Activated T-cell treated with anti-CD3 and anti-CD28 coated beads for 48 hours (primary cell): ENCODE measurements around the gene FCRL6.

Experiments used
- DNase-seq: peaks from one replicate; pipeline ENCODE4 v3.0.0-alpha.2; 2020; ENCODE audit warnings: low read depth

Gene FCRL6

GRCh38 chr1:159862557-159862956, 60.4 kb downstream of the FCRL6 start, which contains the start of gene VSIG8:
Gene VSIG8, minus strand, starts transcription at chr1:159862657. Its CDS starts 136 bp downstream, at chr1:159862521.
- no peak for DNase-seq

- no peak for DNase-seq
Measured at GRCh38 chr1:159864262-159864661, 62.1 kb downstream of the FCRL6 start.
